ENCODE data around the gene PRDM12.

PRDM12 gene

GRCh38 chr9:130713286-130713960 is 49.0 kb downstream of the PRDM12 start:
- H4K20me1 ChIP-seq = peaks cover 10 to 48% (median 29%) of the 10 kb centered on the region in 11 experiments; a peak in 16 of 22 replicates
- peaks cover 0 to 6% (median 0%) of the 10 kb centered on the region in 11 experiments; a peak in 3 of 22 replicates for H3K36me3 ChIP-seq
- peaks cover 30 to 44% (median 37%) of the 10 kb centered on the region in 10 experiments for H3K4me1 ChIP-seq
- H3K27me3 ChIP-seq = no peaks in the 10 kb centered on the region
- H3K9ac ChIP-seq = peak overlapping the region; percentile 91 to 99 (median 97)
- peak overlapping the region; percentile 85 to 99 (median 94) for H3K4me3 ChIP-seq
- H3K9me3 ChIP-seq (replicated peaks in 1 of 11) = no peaks in the 10 kb centered on the region
- H3K4me2 ChIP-seq = peak overlapping the region; percentile 82 to 98 (median 93)
- TF ChIP-seq Cebpa-rat (IDR thresholded peaks at IDR 0.05) = no peak
- H3K27ac ChIP-seq = peak overlapping the region; percentile 86 to 98 (median 94)

DNA sequence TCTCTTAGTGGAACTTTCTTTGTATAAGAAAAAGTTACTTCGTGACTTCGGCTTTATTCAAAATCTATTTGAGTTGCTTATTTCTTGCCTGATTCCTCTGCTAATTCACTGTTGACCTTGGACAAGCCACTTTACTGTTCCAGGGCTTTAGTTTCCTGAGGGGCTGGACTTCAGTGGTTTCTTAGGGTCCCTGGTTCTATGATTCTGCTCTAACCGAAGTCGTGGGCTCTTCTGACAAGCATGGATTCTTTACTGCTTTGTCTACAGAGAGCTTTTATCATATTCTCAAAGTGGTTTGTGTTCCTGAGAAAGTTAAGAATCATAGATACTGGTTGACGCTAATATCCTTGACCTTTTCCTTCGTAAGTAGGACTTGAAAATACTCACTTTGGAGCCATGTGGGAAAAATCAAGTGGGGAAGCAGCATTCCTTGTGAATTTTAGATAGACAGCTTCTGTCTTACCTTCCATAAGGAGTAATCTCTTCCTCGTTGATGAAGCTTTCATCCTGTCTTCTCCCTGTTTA is 50.3 kb downstream of the PRDM12 start:
- Histone ChIP-seq H3K27ac (peak overlapping the region in 2 of 11 experiments; percentile 4 to 98; a peak in 3 of 22 replicates), H3K27me3 (no peaks in the 10 kb centered on the region), H3K4me3 (peak overlapping the region; percentile 85 to 99 (median 94)), H3K36me3 (peaks cover 0 to 7% (median 0%) of the 10 kb centered on the region in 11 experiments; a peak in 1 of 22 replicates), H4K20me1 (peaks cover 14 to 60% (median 31%) of the 10 kb centered on the region in 11 experiments; a peak in 16 of 22 replicates), H3K9ac (peak overlapping the region; percentile 1 to 99 (median 97); a peak in 20 of 22 replicates), H3K4me1 (peaks cover 30 to 45% (median 38%) of the 10 kb centered on the region in 10 experiments), H3K4me2 (peak overlapping the region; percentile 82 to 98 (median 93)), H3K9me3 (replicated peaks in 1 of 11) (no peaks in the 10 kb centered on the region)
- TF ChIP-seq Cebpa-rat (IDR thresholded peaks at IDR 0.05) = no peak

DNA sequence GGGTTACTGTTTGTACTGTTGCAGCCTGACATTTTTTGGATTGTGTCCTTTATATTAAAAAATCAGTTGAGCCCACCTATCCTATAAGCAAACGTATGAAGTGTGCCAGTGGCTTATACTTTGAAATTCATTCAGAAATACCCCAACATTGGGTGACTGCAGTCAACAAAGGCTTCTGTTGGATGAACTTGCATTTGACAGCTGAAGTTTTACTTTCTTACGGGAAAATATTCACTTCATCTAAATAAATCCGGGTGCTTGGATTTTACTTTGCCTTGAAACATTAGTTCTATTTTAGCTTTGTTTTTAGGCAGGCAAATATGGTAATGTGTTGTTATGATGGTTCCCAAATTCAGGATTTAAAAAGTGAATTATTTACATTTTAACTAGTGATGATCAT is 50.9 kb downstream of the PRDM12 start:
- Histone ChIP-seq H3K4me2 (peak overlapping the region; percentile 82 to 98 (median 93)), H3K4me3 (peak overlapping the region; percentile 85 to 99 (median 94); a peak in 19 of 20 replicates), H4K20me1 (peaks cover 14 to 66% (median 33%) of the 10 kb centered on the region in 11 experiments; a peak in 15 of 22 replicates), H3K27me3 (no peaks in the 10 kb centered on the region), H3K27ac (0 out of 22 replicates have a peak overlapping the region, but pooled peaks of 1 of the 11 experiments have one; percentile 98), H3K9me3 (replicated peaks in 1 of 11) (no peaks in the 10 kb centered on the region), H3K36me3 (peaks cover 0 to 13% (median 0%) of the 10 kb centered on the region in 11 experiments; a peak in 2 of 22 replicates), H3K4me1 (peaks cover 30 to 45% (median 38%) of the 10 kb centered on the region in 10 experiments), H3K9ac (peak overlapping the region in 10 of 11 experiments; percentile 1 to 99 (median 97); a peak in 18 of 22 replicates)
- no peak for TF ChIP-seq Cebpa-rat (IDR thresholded peaks at IDR 0.05)

- Histone ChIP-seq H3K4me3 (no peak overlapping the region), H4K20me1 (peaks cover 18 to 97% (median 45%) of the 10 kb centered on the region in 11 experiments; a peak in 15 of 22 replicates), H3K4me1 (peaks cover 26 to 41% (median 35%) of the 10 kb centered on the region in 10 experiments), H3K27ac (no peak overlapping the region), H3K9ac (no peak overlapping the region), H3K36me3 (peaks cover 0 to 26% (median 0%) of the 10 kb centered on the region in 11 experiments; a peak in 2 of 22 replicates), H3K4me2 (no peak overlapping the region), H3K9me3 (replicated peaks in 1 of 11) (no peaks in the 10 kb centered on the region), H3K27me3 (no peaks in the 10 kb centered on the region)
- TF ChIP-seq Cebpa-rat (IDR thresholded peaks at IDR 0.05) = no peak
Measured at GRCh38 chr9:130718562-130718961, 54.2 kb downstream of the PRDM12 start.

- no peaks in the 10 kb centered on the region for H3K9me3 ChIP-seq (replicated peaks in 1 of 11)
Measured at GRCh38 chr9:130720762-130721161, 56.4 kb downstream of the PRDM12 start.

DNA sequence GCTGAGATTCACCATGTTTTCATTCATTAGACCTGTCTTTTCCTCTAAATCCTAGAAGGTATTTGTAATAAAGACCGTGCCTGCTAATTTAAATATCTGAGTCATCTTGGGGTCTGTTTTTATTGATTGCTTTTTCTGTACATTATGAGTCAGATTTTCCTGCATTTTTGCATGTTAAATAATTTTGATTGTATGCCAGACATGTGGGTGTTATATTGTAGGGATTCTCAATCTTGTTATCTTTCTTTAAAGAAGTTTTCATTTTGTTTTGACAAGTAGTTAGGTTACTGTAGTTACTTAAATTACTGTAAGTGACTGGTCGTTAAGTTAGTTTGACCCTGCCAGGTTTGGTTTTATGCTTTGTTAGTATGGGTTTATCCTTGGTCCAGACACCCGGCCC is 64.3 kb downstream of the PRDM12 start:
- Histone ChIP-seq H4K20me1 (peaks cover 0 to 87% (median 9%) of the 10 kb centered on the region in 11 experiments; a peak in 11 of 22 replicates), H3K4me2 (no peak overlapping the region), H3K27me3 (no peaks in the 10 kb centered on the region), H3K9me3 (replicated peaks in 1 of 11) (peaks cover 0 to 15% (median 7%) of the 10 kb centered on the region in 11 experiments; a peak in 9 of 22 replicates), H3K9ac (no peak overlapping the region), H3K36me3 (peaks cover 0 to 36% (median 6%) of the 10 kb centered on the region in 11 experiments; a peak in 9 of 22 replicates), H3K4me1 (peaks cover 0 to 16% (median 13%) of the 10 kb centered on the region in 10 experiments; a peak in 10 of 20 replicates), H3K4me3 (no peak overlapping the region), H3K27ac (no peak overlapping the region)
- no peak for TF ChIP-seq Cebpa-rat (IDR thresholded peaks at IDR 0.05)

More at GRCh38 chr9:130720762-130721161, 56.4 kb downstream of the PRDM12 start:
- no peaks in the 10 kb centered on the region for H3K27me3 ChIP-seq
- no peak for TF ChIP-seq Cebpa-rat (IDR thresholded peaks at IDR 0.05)
- H3K4me3 ChIP-seq = no peak overlapping the region
- peaks cover 0 to 26% (median 0%) of the 10 kb centered on the region in 11 experiments; a peak in 2 of 22 replicates for H3K36me3 ChIP-seq
- peaks cover 5 to 24% (median 14%) of the 10 kb centered on the region in 10 experiments for H3K4me1 ChIP-seq
- H3K27ac ChIP-seq = no peak overlapping the region
- no peak overlapping the region for H3K4me2 ChIP-seq
- peaks cover 15 to 96% (median 27%) of the 10 kb centered on the region in 11 experiments; a peak in 15 of 22 replicates for H4K20me1 ChIP-seq
- H3K9ac ChIP-seq = no peak overlapping the region

DNA sequence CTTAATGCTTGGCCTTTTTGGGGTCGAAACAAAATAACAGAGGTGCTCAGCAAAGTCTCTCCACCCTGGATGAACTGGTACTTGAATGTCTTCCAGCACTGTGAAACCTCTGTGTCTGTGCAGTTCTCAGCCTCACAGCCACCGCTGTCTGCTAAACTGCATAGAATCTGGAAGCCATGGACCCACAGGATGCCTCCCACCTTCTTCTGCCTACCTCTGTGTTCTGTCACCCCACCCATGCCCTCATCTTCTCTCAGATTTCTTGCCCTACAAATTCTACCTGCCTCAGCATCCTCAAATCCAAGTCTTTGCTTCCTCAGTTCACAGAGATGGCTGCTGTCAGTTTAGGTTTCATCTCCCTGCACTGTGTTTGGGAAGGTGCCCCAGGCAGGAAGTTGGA is 64.8 kb downstream of the PRDM12 start:
- Histone ChIP-seq H3K4me3 (no peak overlapping the region), H3K27ac (no peak overlapping the region), H3K4me2 (no peak overlapping the region), H3K27me3 (no peaks in the 10 kb centered on the region), H4K20me1 (peaks cover 0 to 87% (median 9%) of the 10 kb centered on the region in 11 experiments; a peak in 11 of 22 replicates), H3K9ac (no peak overlapping the region), H3K9me3 (replicated peaks in 1 of 11) (peaks cover 0 to 15% (median 7%) of the 10 kb centered on the region in 11 experiments; a peak in 9 of 22 replicates), H3K4me1 (peaks cover 0 to 18% (median 13%) of the 10 kb centered on the region in 10 experiments; a peak in 10 of 20 replicates), H3K36me3 (peaks cover 0 to 36% (median 6%) of the 10 kb centered on the region in 11 experiments; a peak in 9 of 22 replicates)
- no peak for TF ChIP-seq Cebpa-rat (IDR thresholded peaks at IDR 0.05)

- Histone ChIP-seq H3K9ac (no peak overlapping the region), H3K27me3 (no peaks in the 10 kb centered on the region), H4K20me1 (peaks cover 0 to 88% (median 6%) of the 10 kb centered on the region in 11 experiments; a peak in 10 of 22 replicates), H3K4me1 (peaks cover 0 to 18% (median 13%) of the 10 kb centered on the region in 10 experiments; a peak in 10 of 20 replicates), H3K27ac (no peak overlapping the region), H3K4me3 (no peak overlapping the region), H3K9me3 (replicated peaks in 1 of 11) (peaks cover 0 to 15% (median 7%) of the 10 kb centered on the region in 11 experiments; a peak in 9 of 22 replicates), H3K36me3 (peaks cover 0 to 36% (median 6%) of the 10 kb centered on the region in 11 experiments; a peak in 9 of 22 replicates), H3K4me2 (no peak overlapping the region)
- TF ChIP-seq Cebpa-rat (IDR thresholded peaks at IDR 0.05) = no peak
Measured at GRCh38 chr9:130731355-130731754, 67.0 kb downstream of the PRDM12 start.
